PC-9 (cell line): Measurements from ENCODE around the gene DLK1. TPM values are rescaled to one million over a fixed set of nuclear protein-coding genes. Genes with fewer than 3 reads are reported as not detected.

ENCODE experiments used
- BruUV-seq: library from RNA; stranded (reverse); fragments of 400-500 nt; replicated peaks from 2 replicates; lab custom pipeline; 2021; lab: Mats Ljungman, UMichigan
- CTCF ChIA-PET: fragments of 300-600 bp; sonication (Branson Sonifier 250); formaldehyde crosslinking; loops from one replicate; lab custom pipeline; 2022; ENCODE audit warnings: antibody characterized with exemption; lab: Charles Lee
- POLR2A ChIA-PET: fragments of 300-600 bp; sonication (Branson Sonifier 250); formaldehyde crosslinking; loops from one replicate; lab custom pipeline; 2022; ENCODE audit warnings: antibody characterized with exemption; ENCODE audit not compliant: unreplicated experiment; lab: Charles Lee
- DNase-seq, 2 experiments: peaks; one replicate each; pipeline versions ENCODE4 v3.0.0 to v3.0.0-alpha.2; 2015 to 2022; ENCODE audit warnings: mixed read lengths in 1 of 2
- H2AFZ ChIP-seq: fragments of 200-600 bp; sonication (generic); 2 replicates; pipeline ENCODE4 v1.8.1; 2017; ENCODE audit warnings: antibody characterized with exemption
- H3F3A ChIP-seq: fragments of 200-600 bp; sonication (generic); 2 replicates; pipeline ENCODE4 v1.8.1; 2017; ENCODE audit warnings: antibody characterized with exemption, mild to moderate bottlenecking, low read depth; ENCODE audit not compliant: insufficient read depth
- H3K27ac ChIP-seq: fragments of 200-600 bp; sonication (generic); 2 replicates; pipeline ENCODE4 v1.6.1; 2016; ENCODE audit warnings: mixed run types
- H3K27me3 ChIP-seq: fragments of 200-600 bp; sonication (generic); 2 replicates; pipeline ENCODE4 v1.6.1; 2016; ENCODE audit warnings: low read depth, mixed run types; ENCODE audit not compliant: insufficient read depth
- H3K36me3 ChIP-seq: fragments of 200-600 bp; sonication (generic); 2 replicates; pipeline ENCODE4 v1.6.1; 2016; ENCODE audit warnings: low read depth, mixed run types
- H3K4me1 ChIP-seq: fragments of 200-600 bp; sonication (generic); replicated peaks from 2 replicates; pipeline ENCODE4 v1.6.1; 2016; ENCODE audit warnings: mixed run types; ENCODE audit not compliant: insufficient read depth
- H3K4me2 ChIP-seq: fragments of 200-600 bp; sonication (generic); 2 replicates; pipeline ENCODE4 v1.6.1; 2017; ENCODE audit warnings: mixed run types
- H3K4me3 ChIP-seq: fragments of 200-600 bp; sonication (generic); 2 replicates; pipeline ENCODE4 v1.6.1; 2016; ENCODE audit warnings: mixed run types
- H3K79me2 ChIP-seq: fragments of 200-600 bp; sonication (generic); 2 replicates; pipeline ENCODE4 v1.6.1; 2017; ENCODE audit warnings: low read depth, mixed run types
- H3K9me2 ChIP-seq: fragments of 200-600 bp; sonication (generic); 2 replicates; pipeline ENCODE4 v1.8.1; 2017; ENCODE audit warnings: mild to moderate bottlenecking; ENCODE audit not compliant: insufficient read depth
- H3K9me3 ChIP-seq: fragments of 200-600 bp; sonication (generic); 2 replicates; pipeline ENCODE4 v1.8.1; 2016; ENCODE audit warnings: low read depth; ENCODE audit not compliant: insufficient read depth
- H4K20me1 ChIP-seq: fragments of 200-600 bp; sonication (generic); 2 replicates; pipeline ENCODE4 v1.8.1; 2017; ENCODE audit not compliant: insufficient read depth
- EZH2 ChIP-seq: fragments of 200-600 bp; sonication (generic); IDR thresholded peaks from 2 replicates; pipeline ENCODE4 v1.8.0; 2017; ENCODE audit warnings: antibody characterized with exemption, low read depth
- intact Hi-C: fragments of 100-400 bp; cut with micrococcal nuclease; formaldehyde crosslinking; loops from one replicate; pipeline ENCODE4 v1.10.0; 2022; ENCODE audit not compliant: unreplicated experiment
- total RNA-seq: library from RNA; stranded (reverse); gene quantifications from 2 replicates; pipeline ENCODE4 v1.2.3, GENCODE V29; 2021
- TF ChIP-seq, protein P1 (sequence below): fragments of 200-600 bp; sonication (generic); conservative IDR thresholded peaks from 2 replicates; pipeline ENCODE4 v1.6.1; 2017; ENCODE audit warnings: mixed run types, antibody characterized with exemption, mild to moderate bottlenecking, moderate library complexity

DLK1 gene
- total RNA-seq, 1 experiment from 2014 or later = not detected

- Histone ChIP-seq H3K4me1 (no peaks in the 10 kb centered on the region), H3K36me3 (no peaks in the 10 kb centered on the region), H3K27ac (no peak overlapping the region), H3K9me2 (no peaks in the 10 kb centered on the region), H3K9me3 (no peaks in the 10 kb centered on the region), H3K27me3 (peaks cover 61% of the 10 kb centered on the region), H3F3A (no peaks in the 10 kb centered on the region), H2AFZ (no peak overlapping the region), H4K20me1 (no peaks in the 10 kb centered on the region), H3K4me3 (no peak overlapping the region), H3K4me2 (no peak overlapping the region), H3K79me2 (no peaks in the 10 kb centered on the region)
- ChIA-PET CTCF (no interaction called here), POLR2A (interaction anchor here (0.6 kb wide), 1 partner anchor 216 kb away, joined by 4 read pairs; no protein-coding TSS in a partner anchor)
- intact Hi-C loops = no loop called here
- TF ChIP-seq, protein P1, sequence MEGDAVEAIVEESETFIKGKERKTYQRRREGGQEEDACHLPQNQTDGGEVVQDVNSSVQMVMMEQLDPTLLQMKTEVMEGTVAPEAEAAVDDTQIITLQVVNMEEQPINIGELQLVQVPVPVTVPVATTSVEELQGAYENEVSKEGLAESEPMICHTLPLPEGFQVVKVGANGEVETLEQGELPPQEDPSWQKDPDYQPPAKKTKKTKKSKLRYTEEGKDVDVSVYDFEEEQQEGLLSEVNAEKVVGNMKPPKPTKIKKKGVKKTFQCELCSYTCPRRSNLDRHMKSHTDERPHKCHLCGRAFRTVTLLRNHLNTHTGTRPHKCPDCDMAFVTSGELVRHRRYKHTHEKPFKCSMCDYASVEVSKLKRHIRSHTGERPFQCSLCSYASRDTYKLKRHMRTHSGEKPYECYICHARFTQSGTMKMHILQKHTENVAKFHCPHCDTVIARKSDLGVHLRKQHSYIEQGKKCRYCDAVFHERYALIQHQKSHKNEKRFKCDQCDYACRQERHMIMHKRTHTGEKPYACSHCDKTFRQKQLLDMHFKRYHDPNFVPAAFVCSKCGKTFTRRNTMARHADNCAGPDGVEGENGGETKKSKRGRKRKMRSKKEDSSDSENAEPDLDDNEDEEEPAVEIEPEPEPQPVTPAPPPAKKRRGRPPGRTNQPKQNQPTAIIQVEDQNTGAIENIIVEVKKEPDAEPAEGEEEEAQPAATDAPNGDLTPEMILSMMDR = no peak
- no peak for TF ChIP-seq EZH2
- no TSS peak for BruUV-seq
- DNase-seq = no peak
These were observed 4.4 kb downstream of the DLK1 start for GRCh38 chr14:100731011-100731670.

DNA sequence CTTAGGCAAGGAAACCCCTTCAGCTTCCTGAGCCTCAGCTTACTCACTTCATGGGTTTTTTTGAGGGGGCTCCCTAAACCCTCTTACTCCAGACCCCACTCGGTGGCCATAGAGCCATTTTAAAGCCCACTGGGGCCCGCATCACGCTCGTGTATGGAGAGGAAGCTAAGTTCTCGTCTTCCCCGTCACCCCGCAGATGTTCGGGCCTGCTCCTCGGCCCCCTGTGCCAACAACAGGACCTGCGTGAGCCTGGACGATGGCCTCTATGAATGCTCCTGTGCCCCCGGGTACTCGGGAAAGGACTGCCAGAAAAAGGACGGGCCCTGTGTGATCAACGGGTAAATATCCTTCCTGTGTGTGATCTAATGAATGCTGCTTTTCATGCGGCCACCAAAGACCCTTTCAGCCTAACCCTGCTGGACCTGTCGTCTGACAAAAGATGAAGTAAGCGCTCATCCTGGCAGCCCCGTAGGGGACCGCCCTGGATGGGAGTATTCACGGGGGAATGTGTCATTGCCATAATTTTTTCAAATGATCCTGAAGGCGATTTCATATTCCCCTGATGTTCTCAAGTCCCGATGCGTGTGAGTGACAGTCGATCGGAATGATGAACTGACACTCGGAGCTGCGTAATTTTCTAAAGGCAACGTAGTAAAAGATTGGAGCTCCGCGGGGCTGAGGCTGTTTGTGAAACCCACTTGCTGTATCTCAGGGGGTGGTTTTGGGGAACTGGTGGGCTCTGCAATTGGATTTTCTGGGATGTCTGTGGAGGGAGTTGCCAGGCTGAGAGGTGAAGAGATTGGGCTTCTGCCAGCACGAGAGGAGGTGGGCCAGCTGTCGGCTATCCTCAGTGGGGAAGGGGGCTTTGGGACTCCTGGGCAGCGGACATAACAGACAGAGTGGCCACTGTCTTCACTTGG, 5.4 kb downstream of the DLK1 start:
- H3K9me2 ChIP-seq = no peaks in the 10 kb centered on the region
- no peaks in the 10 kb centered on the region for H3F3A ChIP-seq
- H3K4me1 ChIP-seq = no peaks in the 10 kb centered on the region
- H3K36me3 ChIP-seq = no peaks in the 10 kb centered on the region
- H3K4me3 ChIP-seq = no peak overlapping the region
- no peaks in the 10 kb centered on the region for H3K9me3 ChIP-seq
- DNase-seq = no peak
- BruUV-seq = no TSS peak
- peaks cover 66% of the 10 kb centered on the region for H3K27me3 ChIP-seq
- H3K27ac ChIP-seq = no peak overlapping the region
- H2AFZ ChIP-seq = no peak overlapping the region
- H3K4me2 ChIP-seq = no peak overlapping the region
- POLR2A ChIA-PET = interaction anchor here (0.6 kb wide), 1 partner anchor 217 kb away, joined by 4 read pairs; no protein-coding TSS in a partner anchor
- no peak for TF ChIP-seq EZH2
- TF ChIP-seq, protein P1 = no peak
- no peaks in the 10 kb centered on the region for H4K20me1 ChIP-seq
- CTCF ChIA-PET = no interaction called here
- H3K79me2 ChIP-seq = no peaks in the 10 kb centered on the region
- intact Hi-C loops = no loop called here

- no peak for DNase-seq
- intact Hi-C loops = no loop called here
- CTCF ChIA-PET = no interaction called here
- no peak overlapping the region for H2AFZ ChIP-seq
- no peak overlapping the region for H3K27ac ChIP-seq
- no peaks in the 10 kb centered on the region for H3F3A ChIP-seq
- H3K4me3 ChIP-seq = no peak overlapping the region
- POLR2A ChIA-PET = no interaction called here
- no peaks in the 10 kb centered on the region for H3K36me3 ChIP-seq
- H4K20me1 ChIP-seq = no peaks in the 10 kb centered on the region
- no TSS peak for BruUV-seq
- H3K9me3 ChIP-seq = no peaks in the 10 kb centered on the region
- H3K4me2 ChIP-seq = no peak overlapping the region
- no peak for TF ChIP-seq EZH2
- TF ChIP-seq, protein P1 = no peak
- no peaks in the 10 kb centered on the region for H3K9me2 ChIP-seq
- H3K4me1 ChIP-seq = no peaks in the 10 kb centered on the region
- H3K79me2 ChIP-seq = no peaks in the 10 kb centered on the region
- peaks cover 70% of the 10 kb centered on the region for H3K27me3 ChIP-seq
These were observed 6.0 kb downstream of the DLK1 start for GRCh38 chr14:100732766-100733100.
